ENCODE results near the gene ZNRF1.

ZNRF1 gene

GRCh38 chr16:75003931-75004330, 5.1 kb downstream of the ZNRF1 start:
- no peak for TF ChIP-seq CTCF (IDR thresholded peaks at IDR 0.05)

- TF ChIP-seq CTCF (IDR thresholded peaks at IDR 0.05) = no peak
Observed at GRCh38 chr16:75004460-75004859, 5.6 kb downstream of the ZNRF1 start.

- no peak for TF ChIP-seq CTCF (IDR thresholded peaks at IDR 0.05)
Observed at GRCh38 chr16:75005697-75006096, 6.9 kb downstream of the ZNRF1 start.

- TF ChIP-seq CTCF (IDR thresholded peaks at IDR 0.05) = no peak
Observed at GRCh38 chr16:75007443-75007842, 8.6 kb downstream of the ZNRF1 start.

- no peak for TF ChIP-seq CTCF (IDR thresholded peaks at IDR 0.05)
Observed at GRCh38 chr16:75010427-75010826, 11.6 kb downstream of the ZNRF1 start.

- no peak for TF ChIP-seq CTCF (IDR thresholded peaks at IDR 0.05)
Observed at GRCh38 chr16:75011634-75012307, 12.9 kb downstream of the ZNRF1 start.

- TF ChIP-seq CTCF (IDR thresholded peaks at IDR 0.05) = no peak
Observed at GRCh38 chr16:75012380-75013081, 13.7 kb downstream of the ZNRF1 start.

Measured in LNCAP (cell line).